Measurements from ENCODE around the gene UCKL1. TPM values are rescaled to one million over a fixed set of nuclear protein-coding genes. Genes with fewer than 3 reads are reported as not detected.

The UCKL1 gene
- total RNA-seq, 1 donor from 2014 or later: 49.7 TPM

- DNase-seq (no peak), ATAC-seq (ENCODE audit: low read depth) (no peak)
- intact Hi-C loops (cut with micrococcal nuclease): no loop called here
- ChIA-PET CTCF (no interaction called here), POLR2A (no interaction called here)
- Mint-ChIP-seq H3K27me3 (no peaks in the 10 kb centered on the region), H3K9me3 (no peaks in the 10 kb centered on the region), H3K4me1 (peaks cover 16% of the 10 kb centered on the region), H3K27ac (no peak overlapping the region), H3K36me3 (ENCODE audit: low read depth) (peaks cover 41% of the 10 kb centered on the region), H3K4me3 (no peak overlapping the region)
- TF ChIP-seq, protein P1, sequence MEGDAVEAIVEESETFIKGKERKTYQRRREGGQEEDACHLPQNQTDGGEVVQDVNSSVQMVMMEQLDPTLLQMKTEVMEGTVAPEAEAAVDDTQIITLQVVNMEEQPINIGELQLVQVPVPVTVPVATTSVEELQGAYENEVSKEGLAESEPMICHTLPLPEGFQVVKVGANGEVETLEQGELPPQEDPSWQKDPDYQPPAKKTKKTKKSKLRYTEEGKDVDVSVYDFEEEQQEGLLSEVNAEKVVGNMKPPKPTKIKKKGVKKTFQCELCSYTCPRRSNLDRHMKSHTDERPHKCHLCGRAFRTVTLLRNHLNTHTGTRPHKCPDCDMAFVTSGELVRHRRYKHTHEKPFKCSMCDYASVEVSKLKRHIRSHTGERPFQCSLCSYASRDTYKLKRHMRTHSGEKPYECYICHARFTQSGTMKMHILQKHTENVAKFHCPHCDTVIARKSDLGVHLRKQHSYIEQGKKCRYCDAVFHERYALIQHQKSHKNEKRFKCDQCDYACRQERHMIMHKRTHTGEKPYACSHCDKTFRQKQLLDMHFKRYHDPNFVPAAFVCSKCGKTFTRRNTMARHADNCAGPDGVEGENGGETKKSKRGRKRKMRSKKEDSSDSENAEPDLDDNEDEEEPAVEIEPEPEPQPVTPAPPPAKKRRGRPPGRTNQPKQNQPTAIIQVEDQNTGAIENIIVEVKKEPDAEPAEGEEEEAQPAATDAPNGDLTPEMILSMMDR (IDR thresholded peaks at IDR 0.05): no peak
Measured at GRCh38 chr20:63891061-63892002, 64.9 kb downstream of the UCKL1 start.

- Mint-ChIP-seq H3K27me3 (no peaks in the 10 kb centered on the region), H3K27ac (no peak overlapping the region), H3K9me3 (no peaks in the 10 kb centered on the region), H3K36me3 (ENCODE audit: low read depth) (peaks cover 43% of the 10 kb centered on the region), H3K4me1 (peaks cover 9% of the 10 kb centered on the region), H3K4me3 (no peak overlapping the region)
- ChIA-PET POLR2A (no interaction called here), CTCF (no interaction called here)
- TF ChIP-seq, protein P1 (IDR thresholded peaks at IDR 0.05): no peak
- ATAC-seq (ENCODE audit: low read depth): no peak
- DNase-seq: no peak
- intact Hi-C loops (cut with micrococcal nuclease): no loop called here
Measured at GRCh38 chr20:63890616-63891015, 65.6 kb downstream of the UCKL1 start.

DNA sequence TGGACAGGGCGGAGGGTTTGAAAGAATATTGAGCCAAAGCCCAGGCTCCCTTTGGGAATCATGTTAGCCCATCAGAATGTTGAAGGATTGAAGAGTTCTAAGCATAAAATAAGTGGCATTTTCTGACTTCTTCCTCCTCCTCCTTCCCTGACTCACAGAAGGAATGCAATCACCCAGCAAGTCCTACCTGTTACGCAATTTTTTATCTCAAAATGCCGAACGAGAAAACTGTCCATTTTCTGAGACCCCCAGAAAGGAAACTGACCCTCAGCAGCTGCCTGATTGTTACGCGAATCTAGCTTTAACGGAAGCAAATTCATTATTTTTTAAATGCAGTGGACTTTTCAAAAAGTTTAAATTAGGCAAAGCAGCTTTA is 66.0 kb downstream of the UCKL1 start:
- H3K4me1 Mint-ChIP-seq: peaks cover 8% of the 10 kb centered on the region
- ATAC-seq (ENCODE audit: low read depth) (no peak), DNase-seq (no peak)
- H3K27me3 Mint-ChIP-seq: no peaks in the 10 kb centered on the region
- POLR2A ChIA-PET: no interaction called here
- TF ChIP-seq, protein P1 (IDR thresholded peaks at IDR 0.05): no peak
- H3K27ac Mint-ChIP-seq: no peak overlapping the region
- CTCF ChIA-PET: no interaction called here
- no peak overlapping the region for H3K4me3 Mint-ChIP-seq
- H3K36me3 Mint-ChIP-seq (ENCODE audit: low read depth): peaks cover 46% of the 10 kb centered on the region
- intact Hi-C loops (cut with micrococcal nuclease): no loop called here
- H3K9me3 Mint-ChIP-seq: no peaks in the 10 kb centered on the region

Other genes starting within 250 kb of the UCKL1 start
- 63.5 and 66.0 TPM in 2 replicates for gene ARFRP1, start 248.4 kb downstream of the UCKL1 start, total RNA-seq
- 40.7 and 44.0 TPM in 2 replicates for gene ZGPAT, start 248.4 kb downstream of the UCKL1 start, total RNA-seq
- 10.2 and 10.8 TPM in 2 replicates for gene LIME1, start 219.8 kb downstream of the UCKL1 start, total RNA-seq
- 20.9 and 28.1 TPM in 2 replicates for gene SLC2A4RG, start 216.6 kb downstream of the UCKL1 start, total RNA-seq
- 0.46 and 0.49 TPM in 2 replicates for gene ZBTB46, start 125.2 kb downstream of the UCKL1 start, total RNA-seq
- gene ABHD16B, start 94.9 kb downstream of the UCKL1 start, total RNA-seq: not detected in 2 replicates
- 36.7 and 38.8 TPM in 2 replicates for gene TPD52L2, start 91.1 kb downstream of the UCKL1 start, total RNA-seq
- 27.5 and 28.6 TPM in 2 replicates for gene DNAJC5, start 61.3 kb downstream of the UCKL1 start, total RNA-seq
- gene ZNF512B, start 13.5 kb upstream of the UCKL1 start, total RNA-seq: 10.2 and 12.0 TPM in 2 replicates
- 6.8 and 9.0 TPM in 2 replicates for gene SAMD10, start 23.2 kb upstream of the UCKL1 start, total RNA-seq
- gene PRPF6, start 24.7 kb upstream of the UCKL1 start, total RNA-seq: 75.7 and 75.8 TPM in 2 replicates
- gene C20orf204, start 79.8 kb upstream of the UCKL1 start, total RNA-seq: 1.6 and 2.2 TPM in 2 replicates
- not detected in 2 replicates for gene SOX18, start 93.2 kb upstream of the UCKL1 start, total RNA-seq
- gene TCEA2, start 106.8 kb upstream of the UCKL1 start, total RNA-seq: 20.3 and 20.7 TPM in 2 replicates
- gene RGS19, start 123.1 kb upstream of the UCKL1 start, total RNA-seq: 45.0 and 53.4 TPM in 2 replicates
- 1.3 and 1.4 TPM in 2 replicates for gene OPRL1, start 123.7 kb upstream of the UCKL1 start, total RNA-seq
- 0.31 TPM in 1 of 2 replicates, not detected in the other for gene LKAAEAR1, start 128.0 kb upstream of the UCKL1 start, total RNA-seq
- not detected in 2 replicates for gene NPBWR2, start 151.1 kb upstream of the UCKL1 start, total RNA-seq
- 1.2 and 3.3 TPM in 2 replicates for gene MYT1, start 208.0 kb upstream of the UCKL1 start, total RNA-seq